Measurements from ENCODE around the gene CHKB.

CHKB gene

DNA sequence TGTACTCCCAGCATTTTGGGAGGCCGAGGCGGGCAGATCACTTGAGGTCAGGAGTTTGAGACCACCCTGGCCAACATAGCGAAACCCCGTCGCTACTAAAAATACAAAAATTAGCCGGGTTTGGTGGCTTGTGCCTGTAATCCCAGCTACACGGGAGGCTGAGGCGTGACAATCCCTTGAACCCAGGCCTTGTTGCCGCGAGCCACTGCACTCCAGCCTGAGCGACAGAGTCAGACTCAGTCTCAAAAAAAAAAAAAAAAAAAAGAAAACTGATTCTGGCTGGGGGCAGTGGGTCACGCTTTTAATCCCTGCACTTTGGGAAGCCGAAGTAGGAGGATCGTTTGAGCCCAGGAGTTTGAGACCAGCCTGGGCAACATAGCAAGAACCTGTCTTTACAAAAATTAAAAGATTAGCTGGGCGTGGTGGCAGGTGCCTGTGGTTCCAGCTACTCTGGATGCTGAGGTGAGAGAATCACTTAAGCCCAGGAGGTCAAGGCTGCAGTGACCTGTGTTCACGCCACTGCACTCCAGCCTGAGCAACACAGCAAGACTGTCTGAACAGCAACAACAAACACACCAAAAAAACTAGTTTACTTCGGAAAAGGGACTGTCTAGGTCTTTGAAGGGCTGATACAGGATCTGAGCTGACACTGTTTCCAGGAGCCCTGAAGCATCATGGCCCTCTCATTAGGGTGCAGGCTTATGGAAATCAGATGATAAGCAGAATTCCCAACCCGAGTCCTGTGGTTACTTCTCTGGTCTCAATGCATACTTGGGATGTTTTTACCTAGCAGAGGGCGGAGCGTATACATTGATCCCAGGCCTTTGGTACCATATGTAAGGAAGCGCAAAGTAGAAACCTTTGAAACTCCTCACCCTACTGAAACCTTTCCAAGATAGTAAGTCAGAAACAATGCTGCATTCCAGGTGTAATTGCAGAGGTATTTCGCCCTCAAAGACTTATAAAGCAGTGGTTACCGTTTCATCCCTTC, 1.8 kb upstream of the CHKB start:
- peak overlapping the region; percentile 80 for H3K27ac Mint-ChIP-seq
- H3K4me3 Mint-ChIP-seq: peak overlapping the region; percentile 97

DNA sequence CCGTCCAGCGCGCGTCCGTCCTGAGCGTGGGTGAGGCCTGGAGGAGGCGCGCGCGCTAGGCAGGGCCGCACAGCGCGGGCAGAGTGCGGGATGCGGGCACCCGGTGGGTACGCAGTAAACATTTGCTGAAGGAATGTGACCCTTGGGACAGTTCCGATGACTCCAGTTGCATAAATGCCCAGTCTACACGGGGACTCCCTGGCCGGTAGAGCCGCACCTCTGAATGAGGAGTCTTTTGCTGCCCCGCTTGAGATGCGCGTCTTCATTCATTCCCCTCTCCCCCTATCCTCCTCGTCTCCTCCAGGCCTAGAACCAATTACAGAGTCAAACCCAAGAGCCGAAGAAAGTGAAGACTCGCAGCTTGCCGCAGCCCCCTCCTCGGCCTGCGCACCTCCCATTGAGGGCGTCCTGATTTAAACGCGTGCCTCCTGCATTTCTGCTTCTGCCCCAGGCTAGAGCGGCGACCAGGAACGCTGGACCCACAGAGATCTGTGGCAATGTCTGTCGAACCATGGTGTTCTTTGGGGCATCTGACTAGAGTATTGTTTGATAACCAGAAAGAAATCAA, 729 bp upstream of the CHKB start:
- Mint-ChIP-seq H3K27ac (peak overlapping the region; percentile 80), H3K27me3 (no peaks in the 10 kb centered on the region), H3K4me3 (peak overlapping the region; percentile 97), H3K4me1 (peaks cover 14% of the 10 kb centered on the region), H3K36me3 (no peaks in the 10 kb centered on the region), H3K9me3 (no peaks in the 10 kb centered on the region)

More for the DNA sequence above, 1.8 kb upstream of the CHKB start:
- no peaks in the 10 kb centered on the region for H3K9me3 Mint-ChIP-seq
- no peaks in the 10 kb centered on the region for H3K36me3 Mint-ChIP-seq
- no peaks in the 10 kb centered on the region for H3K27me3 Mint-ChIP-seq
- H3K4me1 Mint-ChIP-seq: peaks cover 14% of the 10 kb centered on the region

DNA sequence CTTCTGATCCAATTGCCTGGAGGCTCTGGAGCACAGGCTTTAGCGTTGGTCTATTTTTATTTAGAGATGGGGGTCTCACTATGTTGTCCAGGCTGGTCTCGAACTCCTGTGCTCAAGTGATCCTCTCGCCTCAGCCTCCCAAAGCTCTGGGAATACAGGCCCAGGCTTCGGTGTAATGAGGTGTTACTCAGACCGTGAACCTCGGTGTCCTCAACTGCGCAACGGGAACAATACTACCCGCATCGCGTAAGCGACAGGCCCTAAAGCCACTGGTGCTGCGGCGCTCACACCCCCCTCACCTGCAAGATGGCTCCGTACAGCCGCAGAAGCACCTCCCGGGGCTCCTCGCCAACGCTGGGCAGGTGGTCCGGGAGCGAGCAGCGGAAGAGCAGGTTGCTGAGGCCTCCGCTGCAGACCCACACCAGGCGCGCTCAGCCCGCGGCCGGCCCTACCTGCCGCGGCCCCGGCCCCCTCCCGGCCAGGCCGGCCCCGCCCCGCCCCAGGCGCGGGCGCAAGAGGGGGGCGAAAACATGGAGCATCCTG, 628 bp downstream of the CHKB start:
- H3K9me3 Mint-ChIP-seq: no peaks in the 10 kb centered on the region
- H3K27me3 Mint-ChIP-seq: no peaks in the 10 kb centered on the region
- H3K27ac Mint-ChIP-seq: peak overlapping the region; percentile 30
- H3K4me3 Mint-ChIP-seq: peak overlapping the region; percentile 97
- no peaks in the 10 kb centered on the region for H3K36me3 Mint-ChIP-seq
- peaks cover 21% of the 10 kb centered on the region for H3K4me1 Mint-ChIP-seq

DNA sequence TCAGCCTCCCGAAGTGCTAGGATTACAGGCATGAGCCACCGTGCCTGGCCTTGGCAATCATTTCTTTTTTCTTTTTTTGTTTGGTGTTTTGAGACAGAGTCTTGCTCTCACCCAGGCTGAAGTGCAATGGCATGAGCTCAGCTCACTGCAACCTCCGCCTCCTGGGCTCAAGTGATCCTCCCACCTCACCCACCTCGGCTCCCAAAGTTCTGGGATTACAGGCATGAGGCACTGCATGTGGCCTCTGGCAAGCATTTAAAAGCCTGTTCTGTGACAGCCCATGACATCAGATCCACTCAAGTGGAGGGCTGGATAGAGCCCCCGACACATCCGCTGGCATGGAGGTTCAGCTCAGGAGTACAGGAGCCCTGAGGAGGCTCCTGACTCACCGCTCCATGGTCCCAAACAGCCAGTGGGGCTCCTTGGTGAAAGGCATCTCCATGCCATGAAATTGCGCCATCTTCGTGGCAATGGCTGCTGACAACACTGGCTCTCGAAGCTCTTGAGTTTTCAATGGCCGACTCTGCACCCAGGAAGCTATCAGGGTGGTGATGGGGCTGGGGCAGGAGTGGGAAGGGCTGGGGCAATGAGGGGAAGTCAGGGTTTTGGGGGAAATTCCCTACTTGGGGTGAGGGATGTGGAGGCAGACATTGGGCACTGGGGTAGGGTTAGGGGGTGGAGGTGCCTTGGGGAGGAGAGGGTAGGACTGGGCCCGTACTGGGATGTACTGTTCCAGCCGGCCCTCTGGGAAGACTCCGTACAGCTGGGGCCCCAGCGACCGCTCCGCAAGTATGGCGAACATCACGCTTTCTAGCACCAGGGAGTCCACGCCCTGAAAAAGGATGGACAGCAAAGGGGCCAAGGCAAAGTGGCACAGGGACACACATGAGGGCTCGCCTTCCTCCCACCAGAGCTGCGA, 1.4 kb downstream of the CHKB start:
- Mint-ChIP-seq H3K9me3 (no peaks in the 10 kb centered on the region), H3K27ac (no peak overlapping the region), H3K4me3 (peak overlapping the region; percentile 84), H3K4me1 (peaks cover 23% of the 10 kb centered on the region), H3K27me3 (no peaks in the 10 kb centered on the region), H3K36me3 (no peaks in the 10 kb centered on the region)

DNA sequence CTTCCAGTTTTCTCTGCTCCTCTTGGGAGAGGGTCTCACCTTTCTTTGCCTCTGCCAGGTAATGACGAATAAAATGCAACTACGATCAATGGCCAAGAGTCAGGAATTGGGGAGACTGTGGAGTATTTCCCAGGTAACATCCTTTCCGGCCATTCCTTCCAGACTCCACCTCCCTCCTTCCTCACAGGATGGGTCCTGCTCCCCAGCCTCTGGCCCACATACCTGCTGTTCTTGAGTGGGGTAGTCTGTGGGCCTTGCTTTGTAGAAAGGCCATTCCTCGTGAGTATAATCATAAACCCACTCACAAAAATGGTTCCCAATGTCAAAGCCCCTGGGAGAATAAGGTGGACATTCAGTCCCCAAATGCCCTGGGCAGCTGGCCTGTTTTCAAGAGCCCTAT, 2.9 kb downstream of the CHKB start:
- Mint-ChIP-seq H3K36me3 (no peaks in the 10 kb centered on the region), H3K9me3 (no peaks in the 10 kb centered on the region), H3K27me3 (no peaks in the 10 kb centered on the region), H3K27ac (no peak overlapping the region), H3K4me1 (peaks cover 23% of the 10 kb centered on the region), H3K4me3 (no peak overlapping the region)

DNA sequence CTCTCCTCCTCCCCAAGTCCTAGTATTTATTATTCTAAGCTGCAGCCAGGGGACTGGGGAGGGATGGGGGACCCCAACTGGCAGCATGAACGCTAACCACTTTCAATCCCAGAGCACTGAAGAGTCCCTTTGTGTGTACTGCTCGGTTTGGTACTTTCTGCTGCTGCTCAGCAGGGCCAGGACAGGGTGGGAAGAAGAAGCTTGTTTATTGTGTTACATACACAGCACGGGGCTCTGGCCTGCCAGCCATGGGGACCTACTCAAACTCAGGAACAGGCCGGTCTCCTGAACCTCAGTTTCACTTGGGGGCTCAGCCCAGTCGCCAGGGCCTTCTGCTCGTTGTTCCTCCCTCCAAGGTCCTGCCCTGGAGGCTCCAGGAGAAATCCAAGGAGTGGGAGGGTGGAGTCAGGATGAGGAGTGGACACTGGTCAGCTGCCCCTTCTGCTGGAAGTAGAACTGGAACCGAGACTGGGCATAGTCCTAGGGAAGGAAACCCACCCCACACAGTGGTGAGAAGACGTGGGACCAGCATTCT, 3.8 kb downstream of the CHKB start:
- no peaks in the 10 kb centered on the region for H3K9me3 Mint-ChIP-seq
- no peak overlapping the region for H3K27ac Mint-ChIP-seq

DNA sequence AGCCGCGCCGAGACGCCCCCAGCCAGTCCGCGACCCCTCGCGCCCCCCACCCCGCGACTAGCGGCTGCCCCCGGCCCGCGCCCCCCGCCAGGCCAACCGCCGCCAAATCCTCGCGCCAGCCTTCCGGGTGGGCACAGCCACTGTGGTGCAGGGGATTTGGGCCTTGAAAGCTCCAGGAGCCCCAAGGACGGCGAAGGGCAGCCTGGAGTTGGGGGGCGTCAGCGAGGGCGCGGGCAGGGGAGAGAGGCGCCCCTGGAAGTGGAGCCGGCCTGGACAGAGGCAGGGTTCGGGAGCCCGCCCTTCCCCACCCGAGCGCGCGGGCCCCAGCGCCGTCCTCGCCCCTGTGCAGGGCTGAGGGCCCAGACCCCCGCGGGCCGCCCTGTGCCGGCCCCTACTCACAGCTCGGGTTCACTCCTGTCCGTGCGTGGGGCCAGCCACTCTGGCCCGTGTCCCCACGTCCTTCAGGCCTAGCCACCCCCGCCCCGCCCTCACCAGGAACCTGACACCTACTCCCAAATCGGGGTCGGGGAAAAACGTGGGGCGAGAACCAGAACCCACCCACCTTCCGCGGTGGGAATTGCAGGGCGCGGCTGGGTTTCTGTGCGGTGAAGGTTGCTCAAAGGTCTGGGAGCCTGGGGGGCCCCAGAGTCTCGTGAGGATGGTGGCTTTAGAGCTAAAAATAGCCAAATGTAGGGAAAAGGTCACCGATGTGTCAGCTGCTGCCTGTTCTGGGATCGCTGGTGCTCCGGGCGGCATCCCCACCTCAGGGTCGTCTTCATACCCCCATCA, 4.5 kb downstream of the CHKB start, which contains the start of gene CPT1B:
CPT1B (minus strand) TSS at position 441 of the 789 bp plus-strand sequence. CDS start 512 bp downstream, outside the sequence.
- no peaks in the 10 kb centered on the region for H3K27me3 Mint-ChIP-seq
- H3K9me3 Mint-ChIP-seq: no peaks in the 10 kb centered on the region
- H3K4me1 Mint-ChIP-seq: peaks cover 16% of the 10 kb centered on the region
- H3K27ac Mint-ChIP-seq: no peak within 1 kb of the TSS
- no peak within 1 kb of the TSS for H3K4me3 Mint-ChIP-seq
- H3K36me3 Mint-ChIP-seq: no peaks in the 10 kb centered on the region

More for the DNA sequence above, 3.8 kb downstream of the CHKB start:
- H3K4me1 Mint-ChIP-seq: peaks cover 22% of the 10 kb centered on the region
- H3K36me3 Mint-ChIP-seq: no peaks in the 10 kb centered on the region
- H3K27me3 Mint-ChIP-seq: no peaks in the 10 kb centered on the region
- no peak overlapping the region for H3K4me3 Mint-ChIP-seq

DNA sequence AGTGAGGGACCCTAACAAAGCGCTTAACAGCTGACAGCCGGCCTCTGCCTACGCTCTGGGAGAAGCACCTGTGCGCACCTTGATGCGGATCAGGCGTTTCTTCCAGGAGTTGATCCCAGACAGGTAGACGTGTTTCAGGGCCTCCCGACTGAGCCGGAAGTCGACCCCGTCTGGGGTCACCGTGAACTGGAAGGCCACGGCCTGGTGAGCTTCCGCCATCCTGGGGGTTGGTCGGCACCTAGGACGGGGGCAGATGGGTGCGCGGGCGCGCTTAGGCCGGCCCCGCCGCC, 5.0 kb downstream of the CHKB start:
- peaks cover 16% of the 10 kb centered on the region for H3K4me1 Mint-ChIP-seq
- no peak overlapping the region for H3K27ac Mint-ChIP-seq
- no peaks in the 10 kb centered on the region for H3K9me3 Mint-ChIP-seq
- no peaks in the 10 kb centered on the region for H3K36me3 Mint-ChIP-seq
- H3K27me3 Mint-ChIP-seq: no peaks in the 10 kb centered on the region
- H3K4me3 Mint-ChIP-seq: no peak overlapping the region

DNA sequence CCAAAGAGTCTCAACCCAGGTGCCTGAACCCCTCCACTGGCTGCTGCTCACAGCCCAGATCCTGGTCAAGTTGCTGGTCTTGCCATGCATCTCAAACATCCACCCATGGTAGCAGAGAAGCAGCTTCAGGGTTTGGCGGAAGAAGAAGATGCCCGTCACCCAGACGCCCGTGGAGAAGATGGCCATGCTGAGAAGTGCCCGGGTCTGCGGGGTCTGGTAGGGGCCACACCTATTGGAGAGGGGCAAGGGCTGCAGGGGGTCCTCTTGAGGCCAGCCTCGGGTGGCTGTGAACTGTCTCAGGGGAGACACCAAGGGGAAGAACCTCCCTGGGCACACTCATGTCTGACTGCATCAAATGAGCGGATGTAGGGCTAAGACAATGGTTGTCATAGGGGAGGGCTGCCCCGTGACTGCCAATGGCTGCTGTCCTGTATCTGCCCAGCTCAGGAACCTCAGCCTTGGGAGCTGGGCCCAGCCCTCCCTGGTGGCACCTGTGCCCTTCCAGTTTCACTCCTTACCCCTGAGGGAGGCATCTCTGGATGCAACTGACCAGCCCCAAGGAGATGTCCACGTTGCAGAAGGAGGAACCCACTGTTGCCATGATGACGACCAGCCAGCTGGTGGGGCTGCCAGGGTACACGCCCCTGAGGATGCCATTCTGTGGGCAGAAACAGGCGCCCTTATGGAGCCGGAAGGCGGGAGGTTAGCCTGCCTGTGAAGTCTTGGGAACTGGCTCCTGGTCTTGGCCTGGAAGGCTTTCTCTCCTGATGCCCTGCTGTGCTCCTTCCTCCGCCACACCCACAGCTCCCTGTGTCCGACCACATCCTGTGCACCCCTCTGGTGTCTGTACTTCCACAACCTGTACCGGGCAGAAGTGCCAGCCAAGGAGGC, 5.6 kb downstream of the CHKB start:
- Mint-ChIP-seq H3K27ac (no peak overlapping the region), H3K36me3 (no peaks in the 10 kb centered on the region), H3K27me3 (no peaks in the 10 kb centered on the region), H3K4me3 (no peak overlapping the region), H3K9me3 (no peaks in the 10 kb centered on the region), H3K4me1 (peaks cover 16% of the 10 kb centered on the region)

DNA sequence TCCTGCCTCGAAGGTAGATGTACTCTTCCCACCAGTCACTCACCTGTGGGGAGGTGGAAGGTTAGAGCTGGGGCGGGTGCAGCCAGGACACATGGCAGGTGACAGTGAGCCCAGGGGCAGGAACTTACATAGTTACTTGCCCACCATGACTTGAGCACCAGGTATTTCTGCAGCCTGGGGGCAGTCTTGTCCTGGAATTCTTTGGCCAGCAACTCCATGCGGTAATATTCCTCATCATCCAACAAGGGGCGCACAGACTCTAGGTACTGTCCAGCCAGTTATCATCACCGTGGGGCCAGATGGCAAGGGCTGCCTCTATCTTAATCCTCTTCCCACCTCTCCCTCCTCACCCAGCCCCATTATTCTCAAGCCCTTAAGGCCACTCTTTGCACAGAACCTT, 6.6 kb downstream of the CHKB start:
- Mint-ChIP-seq H3K27ac (no peak overlapping the region), H3K9me3 (no peaks in the 10 kb centered on the region), H3K27me3 (no peaks in the 10 kb centered on the region), H3K4me3 (no peak overlapping the region), H3K36me3 (no peaks in the 10 kb centered on the region), H3K4me1 (peaks cover 16% of the 10 kb centered on the region)

DNA sequence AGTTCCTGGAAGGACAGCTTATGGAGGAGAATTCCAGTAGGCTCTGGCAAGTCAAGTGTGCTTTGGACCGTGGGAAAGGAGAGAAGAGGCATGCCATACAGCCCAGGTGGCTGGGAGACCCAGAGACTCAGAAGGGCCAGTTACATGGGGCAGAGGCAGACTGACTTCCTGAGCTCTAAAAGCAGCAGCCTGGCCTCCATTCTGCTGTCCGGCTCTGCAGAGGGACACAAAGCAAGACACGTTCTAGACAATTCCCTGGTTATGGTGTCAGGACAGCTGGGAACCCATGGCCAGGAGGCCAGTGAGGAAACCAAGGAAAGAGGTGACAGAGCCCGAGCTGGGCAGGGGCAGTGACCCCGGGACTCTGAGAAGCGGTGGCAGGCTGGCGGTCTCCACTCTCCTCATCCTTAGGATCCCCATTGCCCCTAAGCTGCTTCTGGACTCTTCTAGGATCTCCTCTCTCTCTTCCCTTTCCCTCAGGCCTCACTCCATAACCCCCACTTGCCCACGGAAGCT, 7.2 kb downstream of the CHKB start:
- Mint-ChIP-seq H3K4me3 (no peak overlapping the region), H3K27ac (no peak overlapping the region), H3K4me1 (peaks cover 14% of the 10 kb centered on the region), H3K27me3 (no peaks in the 10 kb centered on the region), H3K36me3 (no peaks in the 10 kb centered on the region), H3K9me3 (no peaks in the 10 kb centered on the region)

DNA sequence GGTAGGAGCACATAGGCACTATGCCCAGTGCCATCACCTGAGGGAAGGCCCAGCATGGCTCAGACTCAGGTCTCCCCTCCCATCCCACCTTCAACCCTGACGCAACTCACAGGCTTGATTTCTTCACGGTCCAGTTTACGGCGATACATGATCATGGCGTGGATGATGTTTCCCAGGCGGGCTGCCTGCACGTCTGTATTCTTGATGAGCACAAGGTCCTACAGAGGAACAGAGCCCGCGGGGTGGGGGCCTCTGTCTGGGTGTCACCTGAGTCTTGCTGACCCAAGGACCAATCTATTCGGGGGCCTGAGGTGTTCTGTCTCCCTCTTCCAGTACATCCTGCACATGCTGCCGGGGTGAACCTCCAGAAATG, 8.3 kb downstream of the CHKB start:
- Mint-ChIP-seq H3K27ac (no peak overlapping the region), H3K27me3 (no peaks in the 10 kb centered on the region), H3K9me3 (no peaks in the 10 kb centered on the region), H3K4me1 (peaks cover 9% of the 10 kb centered on the region), H3K36me3 (peaks cover 1% of the 10 kb centered on the region), H3K4me3 (no peak overlapping the region)

DNA sequence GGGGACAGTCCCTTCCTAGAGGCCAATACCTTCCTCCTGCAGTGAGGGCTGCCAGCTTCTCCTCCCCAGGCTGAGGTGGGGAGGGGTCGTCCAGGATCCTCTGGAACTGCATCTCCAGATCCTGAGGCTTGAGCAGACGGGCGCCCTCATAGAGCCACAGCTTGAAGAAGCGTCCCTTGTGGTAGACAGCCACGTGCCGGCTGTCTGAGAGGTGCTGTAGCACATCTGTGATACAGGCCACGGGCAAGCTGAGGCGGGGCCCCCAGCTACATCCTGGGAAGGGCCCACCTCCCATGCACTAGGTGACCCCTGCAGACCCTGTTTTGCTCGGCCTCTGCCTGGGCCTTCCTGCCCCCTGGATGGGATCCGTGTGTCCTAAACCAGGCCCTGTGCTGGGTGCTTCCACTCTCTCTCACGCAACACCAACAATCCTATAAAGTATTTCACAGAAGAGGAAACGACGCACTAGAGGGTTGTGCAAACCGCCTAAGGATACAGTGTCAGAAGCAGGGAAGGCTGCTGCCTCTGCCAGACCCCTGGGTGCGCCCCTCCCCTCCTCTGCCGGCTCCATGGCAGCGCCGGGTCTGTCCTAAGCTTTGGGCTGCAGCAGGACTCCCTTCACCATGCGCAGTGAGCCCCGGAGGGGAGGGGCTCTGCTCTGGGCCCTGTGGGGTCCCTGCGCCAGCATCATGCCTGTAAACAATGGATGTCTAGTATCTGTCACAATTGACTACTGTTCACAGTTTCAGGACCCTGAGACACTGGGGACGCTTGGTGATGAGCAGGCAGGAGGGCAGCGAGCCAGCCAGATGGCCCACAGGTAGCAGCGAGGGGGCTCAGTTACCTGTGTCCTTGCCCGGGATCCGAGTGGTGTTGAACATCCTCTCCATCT, 8.9 kb downstream of the CHKB start:
- Mint-ChIP-seq H3K27me3 (no peaks in the 10 kb centered on the region), H3K9me3 (no peaks in the 10 kb centered on the region), H3K36me3 (peaks cover 3% of the 10 kb centered on the region), H3K4me1 (peaks cover 9% of the 10 kb centered on the region), H3K4me3 (no peak overlapping the region), H3K27ac (no peak overlapping the region)

Data from activated naive CD4-positive, alpha-beta T cell treated with anti-CD3 and anti-CD28 coated beads, Interleukin-2, amount 50 U/mL, for 24 hours (primary cell).